ENCODE data around the gene TNFRSF6B. TPM values are rescaled to one million over a fixed set of nuclear protein-coding genes. Genes with fewer than 3 reads are reported as not detected.
"Not testable (repeated sequence)": the region's sequence is repeated elsewhere in the genome, so short reads cannot be mapped to it uniquely, and the experiment has no call there.

The TNFRSF6B gene
- total RNA-seq, 1 experiment from 2014 or later = not detected

GRCh38 chr20:63714858-63715257 lies 18.4 kb downstream of the TNFRSF6B start:
- no peak for ATAC-seq
- intact Hi-C loops (cut with micrococcal nuclease; ENCODE audit: unreplicated experiment) = no loop called here
- POLR2A ChIA-PET = no interaction called here
- TF ChIP-seq, protein P1, sequence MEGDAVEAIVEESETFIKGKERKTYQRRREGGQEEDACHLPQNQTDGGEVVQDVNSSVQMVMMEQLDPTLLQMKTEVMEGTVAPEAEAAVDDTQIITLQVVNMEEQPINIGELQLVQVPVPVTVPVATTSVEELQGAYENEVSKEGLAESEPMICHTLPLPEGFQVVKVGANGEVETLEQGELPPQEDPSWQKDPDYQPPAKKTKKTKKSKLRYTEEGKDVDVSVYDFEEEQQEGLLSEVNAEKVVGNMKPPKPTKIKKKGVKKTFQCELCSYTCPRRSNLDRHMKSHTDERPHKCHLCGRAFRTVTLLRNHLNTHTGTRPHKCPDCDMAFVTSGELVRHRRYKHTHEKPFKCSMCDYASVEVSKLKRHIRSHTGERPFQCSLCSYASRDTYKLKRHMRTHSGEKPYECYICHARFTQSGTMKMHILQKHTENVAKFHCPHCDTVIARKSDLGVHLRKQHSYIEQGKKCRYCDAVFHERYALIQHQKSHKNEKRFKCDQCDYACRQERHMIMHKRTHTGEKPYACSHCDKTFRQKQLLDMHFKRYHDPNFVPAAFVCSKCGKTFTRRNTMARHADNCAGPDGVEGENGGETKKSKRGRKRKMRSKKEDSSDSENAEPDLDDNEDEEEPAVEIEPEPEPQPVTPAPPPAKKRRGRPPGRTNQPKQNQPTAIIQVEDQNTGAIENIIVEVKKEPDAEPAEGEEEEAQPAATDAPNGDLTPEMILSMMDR (IDR thresholded peaks at IDR 0.05) = no peak
- TF ChIP-seq POLR2AphosphoS5 (IDR thresholded peaks at IDR 0.05; ENCODE audit: low read depth, low read length) = no peak
- no peak for TF ChIP-seq REST (IDR thresholded peaks at IDR 0.05; ENCODE audit: insufficient read depth in 1 of 2, low read depth in 2 of 2, low read length in 1 of 2)
- no peak for TF ChIP-seq TCF7L2 (IDR thresholded peaks at IDR 0.05; ENCODE audit: low read depth, low read length)
- no peak for TF ChIP-seq SIN3A (IDR thresholded peaks at IDR 0.05; ENCODE audit: borderline replicate concordance, insufficient read depth, low read depth, low read length)
- Histone ChIP-seq H3K9me3 (ENCODE audit: control insufficient read depth, insufficient read depth, low read depth, low read length) (peaks cover 6% of the 10 kb centered on the region; the same call in 1 of the 2 replicates), H3K4me3 (ENCODE audit: low read depth in 2 of 2, low read length in 2 of 2) (no peak overlapping the region), H3K4me1 (ENCODE audit: control insufficient read depth, insufficient read depth, low read length) (no peaks in the 10 kb centered on the region), H3K36me3 (ENCODE audit: control insufficient read depth, insufficient read depth, low read length) (0 out of 2 replicates have a peak, but pooled peaks cover 5% of the 10 kb centered on the region), H3K27ac (ENCODE audit: low read length) (no peak overlapping the region), H3K27me3 (ENCODE audit: control insufficient read depth, insufficient read depth, low read length) (no peaks in the 10 kb centered on the region)
- CTCF ChIA-PET = no interaction called here
- BruUV-seq (replicated peaks) = no TSS peak
- in situ Hi-C loops (cut with HindIII; ENCODE audit: low pct_unique_long_range_greater_than_20kb, low sequenced_read_pairs) = no loop called here
- no peak for DNase-seq (ENCODE audit: low read depth, low spot score)

GRCh38 chr20:63718996-63719395 lies 22.5 kb downstream of the TNFRSF6B start:
- H3K36me3 ChIP-seq (ENCODE audit: control insufficient read depth, insufficient read depth, low read length) = peaks cover 3% of the 10 kb centered on the region; the same call in 1 of the 2 replicates
- DNase-seq (ENCODE audit: low read depth, low spot score) (no peak), ATAC-seq (no peak)
- BruUV-seq (replicated peaks) = no TSS peak
- peaks cover 6% of the 10 kb centered on the region; the same call in 1 of the 2 replicates for H3K9me3 ChIP-seq (ENCODE audit: control insufficient read depth, insufficient read depth, low read depth, low read length)
- no peaks in the 10 kb centered on the region for H3K27me3 ChIP-seq (ENCODE audit: control insufficient read depth, insufficient read depth, low read length)
- H3K4me1 ChIP-seq (ENCODE audit: control insufficient read depth, insufficient read depth, low read length) = no peaks in the 10 kb centered on the region
- ChIA-PET POLR2A (interaction anchor here (0.7 kb wide), 2 partner anchors 140 to 258 kb away, joined by 5 to 8 read pairs; no protein-coding TSS in a partner anchor), CTCF (interaction anchor here (0.7 kb wide), 1 partner anchor 43 kb away, joined by 4 read pairs; no protein-coding TSS in a partner anchor)
- intact Hi-C loops (cut with micrococcal nuclease; ENCODE audit: unreplicated experiment) = no loop called here
- TF ChIP-seq TCF7L2 (IDR thresholded peaks at IDR 0.05; ENCODE audit: low read depth, low read length) = no peak
- TF ChIP-seq, protein P1 (IDR thresholded peaks at IDR 0.05) = no peak
- TF ChIP-seq SIN3A (IDR thresholded peaks at IDR 0.05; ENCODE audit: borderline replicate concordance, insufficient read depth, low read depth, low read length) = no peak
- no peak for TF ChIP-seq REST (IDR thresholded peaks at IDR 0.05; ENCODE audit: insufficient read depth in 1 of 2, low read depth in 2 of 2, low read length in 1 of 2)
- TF ChIP-seq POLR2AphosphoS5 (IDR thresholded peaks at IDR 0.05; ENCODE audit: low read depth, low read length) = no peak
- in situ Hi-C loops (cut with HindIII; ENCODE audit: low pct_unique_long_range_greater_than_20kb, low sequenced_read_pairs) = no loop called here
- no peak overlapping the region for H3K4me3 ChIP-seq (ENCODE audit: low read depth in 2 of 2, low read length in 2 of 2)
- no peak overlapping the region for H3K27ac ChIP-seq (ENCODE audit: low read length)

DNA sequence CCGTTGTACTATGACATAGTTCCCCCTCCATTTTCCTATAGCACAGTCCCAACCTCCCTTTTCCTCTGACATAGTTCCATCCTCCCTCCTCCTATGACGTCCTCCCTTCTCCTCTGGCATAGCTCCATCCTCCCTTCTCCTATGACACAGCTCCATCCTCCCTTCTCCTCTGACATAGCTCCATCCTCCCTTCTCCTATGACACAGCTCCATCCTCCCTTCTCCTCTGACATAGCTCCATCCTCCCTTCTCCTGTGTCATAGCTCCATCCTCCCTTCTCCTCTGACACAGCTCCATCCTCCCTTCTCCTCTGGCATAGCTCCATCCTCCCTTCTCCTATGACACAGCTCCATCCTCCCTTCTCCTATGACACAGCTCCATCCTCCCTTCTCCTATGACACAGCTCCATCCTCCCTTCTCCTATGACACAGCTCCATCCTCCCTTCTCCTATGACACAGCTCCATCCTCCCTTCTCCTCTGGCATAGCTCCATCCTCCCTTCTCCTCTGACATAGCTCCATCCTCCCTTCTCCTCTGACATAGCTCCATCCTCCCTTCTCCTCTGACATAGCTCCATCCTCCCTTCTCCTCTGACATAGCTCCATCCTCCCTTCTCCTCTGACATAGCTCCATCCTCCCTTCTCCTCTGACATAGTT lies 26.6 kb downstream of the TNFRSF6B start:
- H3K27me3 ChIP-seq (ENCODE audit: control insufficient read depth, insufficient read depth, low read length); DNase-seq (ENCODE audit: low read depth, low spot score); H3K4me3 ChIP-seq (ENCODE audit: low read depth in 2 of 2, low read length in 2 of 2); ATAC-seq; H3K4me1 ChIP-seq (ENCODE audit: control insufficient read depth, insufficient read depth, low read length); POLR2A ChIA-PET; H3K27ac ChIP-seq (ENCODE audit: low read length); BruUV-seq (replicated peaks); H3K36me3 ChIP-seq (ENCODE audit: control insufficient read depth, insufficient read depth, low read length); intact Hi-C loops (cut with micrococcal nuclease; ENCODE audit: unreplicated experiment); in situ Hi-C loops (cut with HindIII; ENCODE audit: low pct_unique_long_range_greater_than_20kb, low sequenced_read_pairs): not testable (repeated sequence)
- CTCF ChIA-PET = interaction anchor here (0.6 to 0.7 kb wide), 3 partner anchors 29 to 83 kb away, joined by 4 to 9 read pairs (median 7); no protein-coding TSS in a partner anchor
- H3K9me3 ChIP-seq (ENCODE audit: control insufficient read depth, insufficient read depth, low read depth, low read length) = peaks cover 11% of the 10 kb centered on the region; the same call in 1 of the 2 replicates

All from Panc1 (cell line).